T-helper 1 cell treated with Interleukin-12 subunit alpha and Interleukin-12 subunit beta and Interleukin-4 antibody, amounts not matched to agents 30 μg/mL and 1 μg/mL, for 36 hours (primary cell): ENCODE data around the gene NDOR1.

Experiments used
- H3K27ac Mint-ChIP-seq: one replicate; pipeline ENCODE4 v1.8.0; 2021; ENCODE audit warnings: mild to moderate bottlenecking, mixed read lengths
- H3K27me3 Mint-ChIP-seq: one replicate; pipeline ENCODE4 v1.8.0; 2021; ENCODE audit warnings: low read depth, mixed read lengths
- H3K36me3 Mint-ChIP-seq: one replicate; pipeline ENCODE4 v1.8.0; 2021; ENCODE audit warnings: low read depth, mixed read lengths
- H3K4me1 Mint-ChIP-seq: one replicate; pipeline ENCODE4 v1.8.0; 2021; ENCODE audit warnings: low read depth, mixed read lengths
- H3K4me3 Mint-ChIP-seq: one replicate; pipeline ENCODE4 v1.8.0; 2021; ENCODE audit warnings: mild to moderate bottlenecking, moderate library complexity, mixed read lengths
- H3K9me3 Mint-ChIP-seq: one replicate; pipeline ENCODE4 v1.8.0; 2021; ENCODE audit warnings: mixed read lengths

Gene NDOR1

GRCh38 chr9:137224830-137225694 is 19.6 kb downstream of the NDOR1 start, which contains the start of gene CYSRT1:
CYSRT1 (plus strand) TSS chr9:137225174; CDS start chr9:137225622, 448 bp downstream.
- Mint-ChIP-seq H3K27me3 (no peaks in the 10 kb centered on the region), H3K9me3 (no peaks in the 10 kb centered on the region), H3K4me1 (peaks cover 3% of the 10 kb centered on the region), H3K36me3 (no peaks in the 10 kb centered on the region), H3K27ac (peak within 1 kb of the TSS; percentile 78), H3K4me3 (peak within 1 kb of the TSS; percentile 80)

GRCh38 chr9:137225699-137226331 is 20.3 kb downstream of the NDOR1 start:
- Mint-ChIP-seq H3K36me3 (no peaks in the 10 kb centered on the region), H3K9me3 (no peaks in the 10 kb centered on the region), H3K4me1 (peaks cover 3% of the 10 kb centered on the region), H3K4me3 (no peak overlapping the region), H3K27me3 (no peaks in the 10 kb centered on the region), H3K27ac (no peak overlapping the region)

GRCh38 chr9:137226338-137227053 is 21.0 kb downstream of the NDOR1 start:
- Mint-ChIP-seq H3K4me3 (no peak overlapping the region), H3K27ac (no peak overlapping the region), H3K4me1 (peaks cover 3% of the 10 kb centered on the region), H3K27me3 (no peaks in the 10 kb centered on the region), H3K9me3 (no peaks in the 10 kb centered on the region), H3K36me3 (no peaks in the 10 kb centered on the region)

- Mint-ChIP-seq H3K27me3 (no peaks in the 10 kb centered on the region), H3K36me3 (no peaks in the 10 kb centered on the region), H3K9me3 (no peaks in the 10 kb centered on the region), H3K4me3 (no peak within 1 kb of the TSS), H3K4me1 (peaks cover 3% of the 10 kb centered on the region), H3K27ac (no peak within 1 kb of the TSS)
These were observed 21.8 kb downstream of the NDOR1 start, which contains the start of gene RNF224 for GRCh38 chr9:137227054-137227852. RNF224 (plus strand) TSS chr9:137227502; CDS start chr9:137228336, 834 bp downstream.

- Mint-ChIP-seq H3K27ac (no peak overlapping the region), H3K9me3 (no peaks in the 10 kb centered on the region), H3K36me3 (no peaks in the 10 kb centered on the region), H3K27me3 (no peaks in the 10 kb centered on the region), H3K4me3 (no peak overlapping the region), H3K4me1 (peaks cover 3% of the 10 kb centered on the region)
These were observed 22.5 kb downstream of the NDOR1 start for GRCh38 chr9:137227853-137228505.

GRCh38 chr9:137228506-137228967 is 23.0 kb downstream of the NDOR1 start:
- no peak overlapping the region for H3K27ac Mint-ChIP-seq

GRCh38 chr9:137228968-137229896 is 23.7 kb downstream of the NDOR1 start:
- H3K36me3 Mint-ChIP-seq = no peaks in the 10 kb centered on the region
- H3K27ac Mint-ChIP-seq = no peak overlapping the region
- H3K4me3 Mint-ChIP-seq = no peak overlapping the region
- peaks cover 3% of the 10 kb centered on the region for H3K4me1 Mint-ChIP-seq
- H3K27me3 Mint-ChIP-seq = no peaks in the 10 kb centered on the region
- no peaks in the 10 kb centered on the region for H3K9me3 Mint-ChIP-seq

More at GRCh38 chr9:137228506-137228967, 23.0 kb downstream of the NDOR1 start:
- H3K36me3 Mint-ChIP-seq = no peaks in the 10 kb centered on the region
- H3K27me3 Mint-ChIP-seq = no peaks in the 10 kb centered on the region
- H3K4me1 Mint-ChIP-seq = peaks cover 3% of the 10 kb centered on the region
- no peaks in the 10 kb centered on the region for H3K9me3 Mint-ChIP-seq
- H3K4me3 Mint-ChIP-seq = no peak overlapping the region

GRCh38 chr9:137229903-137230704 is 24.6 kb downstream of the NDOR1 start:
- no peak overlapping the region for H3K27ac Mint-ChIP-seq
- peaks cover 3% of the 10 kb centered on the region for H3K4me1 Mint-ChIP-seq
- H3K9me3 Mint-ChIP-seq = no peaks in the 10 kb centered on the region
- no peak overlapping the region for H3K4me3 Mint-ChIP-seq
- H3K36me3 Mint-ChIP-seq = no peaks in the 10 kb centered on the region
- no peaks in the 10 kb centered on the region for H3K27me3 Mint-ChIP-seq

- peaks cover 3% of the 10 kb centered on the region for H3K4me1 Mint-ChIP-seq
- no peak within 1 kb of the TSS for H3K27ac Mint-ChIP-seq
- H3K27me3 Mint-ChIP-seq = no peaks in the 10 kb centered on the region
- no peak within 1 kb of the TSS for H3K4me3 Mint-ChIP-seq
- H3K36me3 Mint-ChIP-seq = no peaks in the 10 kb centered on the region
- no peaks in the 10 kb centered on the region for H3K9me3 Mint-ChIP-seq
These were observed 25.3 kb downstream of the NDOR1 start, which contains the start of gene SLC34A3 for GRCh38 chr9:137230705-137231371. SLC34A3 (plus strand) TSS chr9:137230901; CDS start chr9:137231703, 802 bp downstream.

- no peaks in the 10 kb centered on the region for H3K27me3 Mint-ChIP-seq
- H3K4me3 Mint-ChIP-seq = no peak overlapping the region
- H3K36me3 Mint-ChIP-seq = no peaks in the 10 kb centered on the region
- no peak overlapping the region for H3K27ac Mint-ChIP-seq
- H3K9me3 Mint-ChIP-seq = no peaks in the 10 kb centered on the region
- peaks cover 3% of the 10 kb centered on the region for H3K4me1 Mint-ChIP-seq
These were observed 26.0 kb downstream of the NDOR1 start for GRCh38 chr9:137231372-137232039.

- H3K4me1 Mint-ChIP-seq = peaks cover 3% of the 10 kb centered on the region
- no peak overlapping the region for H3K27ac Mint-ChIP-seq
- no peaks in the 10 kb centered on the region for H3K27me3 Mint-ChIP-seq
These were observed 26.6 kb downstream of the NDOR1 start for GRCh38 chr9:137232101-137232500.

More at GRCh38 chr9:137232101-137232500, 26.6 kb downstream of the NDOR1 start:
- H3K9me3 Mint-ChIP-seq = no peaks in the 10 kb centered on the region
- no peak overlapping the region for H3K4me3 Mint-ChIP-seq
- H3K36me3 Mint-ChIP-seq = no peaks in the 10 kb centered on the region
